GM19468 (cell line): Measurements from ENCODE around the gene LMOD1.
"Not testable (repeated sequence)": the region's sequence is repeated elsewhere in the genome, so short reads cannot be mapped to it uniquely, and the experiment has no call there.

Experiments
- ATAC-seq: cut with Tn5 transposase; IDR thresholded peaks from one replicate; pipeline ENCODE4 v1.9.1; 2021; ENCODE audit warnings: mild to moderate bottlenecking, moderate library complexity, moderate number of reproducible peaks; ENCODE audit not compliant: unreplicated experiment; ENCODE audit errors: extremely low read depth

LMOD1 gene

DNA sequence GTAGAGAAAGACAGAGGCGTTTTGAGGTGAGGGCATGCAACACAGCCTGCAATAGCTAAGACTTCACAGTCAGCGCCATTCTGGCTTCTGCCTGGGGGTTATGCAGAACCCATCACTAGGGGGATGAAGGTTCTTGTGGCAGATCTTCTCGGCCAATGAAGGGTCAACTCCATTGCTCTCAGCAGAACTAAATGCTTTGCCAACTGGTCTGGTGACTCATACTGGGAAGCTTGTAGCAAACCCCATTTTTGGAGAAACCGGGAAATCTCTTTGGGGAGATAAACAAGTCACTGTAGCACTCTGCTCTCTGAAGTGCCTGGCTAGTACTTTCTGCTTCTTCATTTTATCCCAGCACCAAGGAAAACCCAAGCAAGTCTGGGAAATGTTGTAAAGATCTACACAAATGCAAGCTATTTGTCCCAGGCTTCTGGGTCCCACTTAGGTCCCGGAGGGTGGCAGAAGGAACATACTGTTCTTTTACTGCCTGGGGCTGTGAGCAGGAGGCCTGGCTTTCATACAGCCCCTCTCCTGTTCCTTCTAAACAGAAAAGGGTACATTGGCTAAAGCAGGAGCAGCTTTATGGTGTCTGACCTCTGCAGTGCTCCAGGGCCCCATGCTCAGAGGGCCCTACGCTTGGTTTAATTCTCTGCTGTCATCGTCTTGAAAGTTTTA is 28.9 kb downstream of the LMOD1 start:
- no peak for ATAC-seq

DNA sequence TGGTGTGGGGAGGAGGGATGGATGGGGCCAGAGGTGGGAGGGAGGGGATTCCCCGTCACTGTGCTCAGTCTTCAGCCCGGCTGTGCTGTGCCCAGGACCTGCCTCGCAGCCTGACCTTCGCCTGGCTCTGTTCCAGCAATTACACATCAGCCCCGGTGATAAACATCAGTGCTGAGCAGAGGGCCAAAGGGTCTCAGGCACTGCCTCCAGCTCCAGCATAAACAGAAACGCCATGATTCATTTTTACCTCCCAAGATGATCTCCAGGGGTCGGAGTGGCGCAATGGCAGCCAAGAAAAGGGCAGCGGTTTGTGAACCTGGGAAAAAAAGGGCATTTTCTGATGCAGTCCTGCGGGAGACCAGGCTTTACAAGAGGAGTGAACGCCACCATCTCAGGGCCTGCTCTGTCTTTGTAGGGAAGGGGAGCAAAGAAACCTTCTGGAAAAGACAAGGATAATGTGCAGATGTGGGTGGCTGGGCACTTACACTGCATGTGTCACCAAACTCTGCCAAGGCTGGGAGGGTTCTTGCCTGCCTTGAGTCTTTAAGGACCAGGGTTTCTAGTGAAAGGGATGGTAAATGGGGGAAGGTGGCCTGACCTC is 29.6 kb downstream of the LMOD1 start:
- no peak for ATAC-seq

DNA sequence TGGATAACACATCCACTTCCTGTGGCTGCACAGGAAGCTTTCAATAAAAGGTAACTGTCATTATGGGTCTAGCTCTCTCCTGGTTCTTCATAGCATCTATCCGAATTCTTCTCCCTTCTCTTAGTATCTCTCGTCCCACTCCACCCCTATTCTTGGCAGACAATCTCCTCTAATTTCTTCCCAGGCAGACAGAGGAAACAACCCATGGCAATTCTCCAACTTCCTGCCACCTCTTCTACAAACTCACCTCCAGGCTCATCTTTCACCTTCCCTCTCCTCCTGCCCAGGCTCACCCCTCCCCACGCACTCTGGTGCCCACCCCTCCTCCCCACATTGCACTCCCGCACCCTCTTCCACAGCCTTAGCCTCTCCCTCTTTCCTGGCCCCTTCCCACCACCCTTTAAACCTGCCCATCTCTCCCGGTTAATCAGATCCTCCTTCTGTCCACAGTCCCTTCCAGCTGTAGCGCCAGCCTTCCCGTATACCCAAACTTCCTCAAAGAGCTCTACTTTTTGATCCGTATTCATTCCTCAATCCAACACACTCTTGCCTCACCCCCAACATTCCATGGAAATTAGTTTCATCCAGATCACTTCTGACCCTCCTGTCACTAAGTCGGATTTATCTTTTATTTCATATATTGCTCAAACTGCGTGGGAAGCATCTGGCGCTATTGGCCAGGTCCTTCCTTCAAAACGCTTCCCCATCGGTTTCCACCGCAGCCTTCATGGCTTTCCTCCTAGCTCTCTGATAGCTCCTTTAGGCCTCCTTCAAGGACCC is 31.7 kb downstream of the LMOD1 start:
- ATAC-seq: no peak

DNA sequence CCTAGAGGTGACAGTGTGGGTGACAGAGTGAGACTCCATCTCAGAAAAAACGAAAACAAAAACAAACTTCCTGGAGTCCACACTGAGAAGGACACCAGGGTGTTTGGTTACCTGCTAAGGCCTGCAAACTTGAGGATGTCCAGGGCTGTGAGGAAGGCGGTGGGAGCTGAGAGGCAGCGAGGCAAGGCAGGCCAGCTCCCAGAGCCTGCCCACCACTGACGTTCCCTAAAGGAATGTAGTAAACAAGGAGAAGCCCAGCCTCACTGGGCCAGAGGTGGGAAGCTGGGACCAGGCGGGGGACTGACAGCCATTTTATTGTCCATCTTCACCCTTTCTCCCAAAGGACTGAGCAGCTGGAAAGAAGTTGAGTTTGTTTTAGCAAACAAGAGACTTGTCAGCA is 33.5 kb downstream of the LMOD1 start:
- no peak for ATAC-seq

DNA sequence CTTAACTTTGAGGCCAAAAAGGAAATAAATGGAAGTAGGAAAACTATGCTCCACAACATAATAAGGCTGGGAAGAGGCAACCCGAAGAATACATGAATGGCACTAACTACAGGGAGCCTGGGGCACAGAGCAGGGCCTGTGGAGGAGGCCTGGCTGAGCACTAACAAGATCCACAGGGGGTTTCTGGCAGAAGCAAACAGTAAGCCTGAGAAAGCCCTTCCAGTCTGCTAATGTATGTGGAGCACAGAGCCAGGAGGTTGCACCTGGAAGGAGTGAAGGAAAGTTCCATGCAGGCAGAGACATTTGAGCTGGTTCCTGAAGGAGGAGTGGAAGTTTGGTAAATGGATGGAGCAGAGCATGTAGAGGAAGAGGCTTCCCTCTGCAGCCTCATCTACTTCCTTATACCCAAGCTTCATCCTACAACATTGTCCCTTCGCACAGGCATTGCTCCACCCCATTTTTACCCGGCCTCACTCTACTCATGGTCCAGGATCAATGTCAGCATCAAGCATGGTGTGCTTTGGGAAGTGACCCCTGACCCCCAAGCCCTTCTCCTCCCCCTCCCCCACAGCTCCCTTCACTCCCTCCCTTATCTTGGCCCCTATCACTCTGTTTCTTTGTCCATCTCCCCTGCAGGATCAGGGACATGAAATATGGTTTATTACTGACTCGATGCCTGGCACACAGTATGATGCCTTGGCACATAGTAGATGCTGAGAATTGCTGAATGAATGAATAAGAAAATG is 34.3 kb downstream of the LMOD1 start:
- no peak for ATAC-seq

DNA sequence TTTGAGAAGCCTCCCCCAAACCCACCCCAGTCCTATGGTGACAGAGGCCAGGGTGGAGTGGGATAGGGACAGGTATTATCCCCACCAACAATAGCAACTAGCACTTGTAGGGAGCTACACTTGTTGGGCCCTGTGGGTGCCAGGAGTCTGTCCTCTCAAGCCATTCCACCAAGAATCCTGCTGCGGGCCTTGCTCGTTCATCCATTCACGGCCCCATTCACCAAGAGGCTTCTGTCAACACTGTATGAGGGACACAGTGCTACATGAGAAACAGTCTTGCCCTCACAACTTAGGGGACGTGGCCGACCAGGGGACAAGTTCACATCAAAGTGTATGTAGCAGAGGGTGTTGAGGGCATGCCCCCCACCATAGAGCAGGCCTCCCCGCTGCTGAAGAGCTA is 38.7 kb downstream of the LMOD1 start:
- ATAC-seq: no peak

DNA sequence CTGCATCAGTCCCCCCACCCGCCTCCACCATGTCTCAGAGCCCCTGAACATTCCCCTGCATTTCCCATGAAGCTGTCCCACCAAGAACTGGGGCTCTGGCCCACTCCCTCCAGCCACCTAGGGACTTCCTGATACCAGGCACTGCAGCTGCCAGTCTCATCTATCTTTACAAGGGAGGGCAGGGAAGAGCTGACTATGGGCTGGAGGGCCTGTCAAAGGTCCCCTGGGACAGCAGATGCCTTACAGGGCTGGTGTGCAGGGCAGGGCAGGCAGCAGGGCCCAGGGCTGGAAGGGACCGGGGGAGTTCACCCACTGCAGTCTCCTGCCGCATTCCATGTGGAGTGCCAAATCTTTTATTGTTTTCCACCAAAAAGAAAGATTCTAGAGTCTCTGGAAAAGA is 40.0 kb downstream of the LMOD1 start:
- ATAC-seq: no peak

DNA sequence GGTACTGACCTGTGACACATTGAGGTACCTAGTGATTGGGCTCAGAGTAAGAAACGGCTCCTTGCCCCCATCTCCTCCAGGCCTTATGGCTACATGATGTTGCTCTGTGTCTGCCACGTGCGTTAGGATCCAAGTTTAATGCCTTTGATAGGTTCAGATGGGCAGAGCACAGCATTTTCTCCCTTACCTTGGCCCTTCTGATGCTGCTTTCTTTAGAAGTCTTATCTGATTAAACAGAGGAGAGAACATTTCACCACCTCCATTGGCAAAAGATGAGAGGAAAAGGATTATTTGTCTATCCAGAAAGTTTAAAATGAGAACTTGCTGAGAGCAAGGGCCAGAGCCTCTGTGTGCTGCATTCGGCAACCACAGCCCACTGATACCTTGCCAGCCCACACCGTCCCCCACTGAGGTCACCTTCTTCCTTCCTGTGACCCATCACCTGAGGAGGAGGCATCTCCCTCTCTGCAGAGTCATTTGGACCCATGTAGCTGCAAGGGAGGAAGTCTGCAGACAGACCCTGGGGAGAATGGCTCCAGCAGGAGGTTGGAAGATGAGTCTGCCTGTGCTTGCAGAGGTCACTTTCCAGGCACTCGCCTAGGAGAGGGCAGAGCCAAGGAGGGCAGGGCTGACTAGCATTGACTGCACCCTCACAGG is 41.0 kb downstream of the LMOD1 start:
- ATAC-seq: no peak

DNA sequence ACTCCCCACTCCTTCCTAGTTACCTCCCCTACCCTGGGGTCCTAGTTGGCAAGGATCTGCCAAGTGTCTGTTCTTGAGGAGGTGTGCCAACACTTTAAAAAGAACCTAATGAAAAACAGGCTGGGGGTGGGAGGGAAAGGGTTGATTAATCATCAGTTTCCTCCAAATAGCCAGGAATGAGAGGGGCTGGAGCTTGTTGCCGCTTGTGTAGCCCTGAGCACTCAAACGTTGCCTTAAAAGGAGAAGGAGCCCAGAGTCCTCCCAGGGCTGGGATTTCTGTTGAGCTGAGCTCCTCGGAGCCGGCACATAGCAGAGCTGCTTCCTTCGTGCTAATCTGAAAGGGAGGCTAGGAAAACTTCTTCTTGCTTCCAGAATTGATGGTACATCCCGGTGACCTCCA is 41.8 kb downstream of the LMOD1 start:
- no peak for ATAC-seq

DNA sequence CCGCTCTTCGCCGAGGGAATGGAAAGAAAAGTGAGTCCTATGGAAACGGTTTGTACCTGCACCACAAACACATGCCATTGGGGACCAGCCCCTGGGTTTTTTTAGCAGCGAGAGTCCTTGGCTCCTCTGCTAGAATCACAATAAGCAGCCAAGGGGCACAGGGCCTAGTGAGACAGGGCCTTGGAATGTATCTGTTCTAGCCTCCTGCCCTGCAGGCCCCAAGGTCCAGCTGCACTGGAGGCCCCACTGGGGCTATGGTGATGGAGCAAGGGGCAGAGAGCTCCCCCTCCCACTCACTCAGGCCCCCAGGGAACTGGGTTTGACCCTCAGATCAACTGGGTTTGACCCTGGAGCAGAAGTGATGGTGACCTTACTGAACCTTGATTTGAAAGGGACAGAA is 43.2 kb downstream of the LMOD1 start:
- no peak for ATAC-seq

DNA sequence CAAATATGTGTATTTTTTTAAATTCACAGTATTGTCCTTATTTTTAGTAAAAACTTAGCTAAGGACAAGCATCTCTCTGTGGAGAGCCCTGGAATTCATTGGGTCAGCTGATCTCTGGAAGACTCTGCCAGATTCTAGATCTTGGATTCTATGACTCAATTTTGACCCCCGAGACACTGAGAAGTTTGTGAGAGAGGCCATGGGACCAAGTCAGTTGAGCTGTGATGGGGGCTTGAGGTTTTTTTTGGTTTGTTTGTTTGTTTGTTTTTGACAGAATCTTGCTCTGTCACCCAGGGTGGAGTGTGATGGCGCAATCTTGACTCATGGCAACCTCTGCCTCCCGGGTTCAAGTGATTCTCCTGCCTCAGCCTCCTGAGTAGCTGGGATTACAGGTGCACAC is 44.1 kb downstream of the LMOD1 start:
- ATAC-seq: no peak

DNA sequence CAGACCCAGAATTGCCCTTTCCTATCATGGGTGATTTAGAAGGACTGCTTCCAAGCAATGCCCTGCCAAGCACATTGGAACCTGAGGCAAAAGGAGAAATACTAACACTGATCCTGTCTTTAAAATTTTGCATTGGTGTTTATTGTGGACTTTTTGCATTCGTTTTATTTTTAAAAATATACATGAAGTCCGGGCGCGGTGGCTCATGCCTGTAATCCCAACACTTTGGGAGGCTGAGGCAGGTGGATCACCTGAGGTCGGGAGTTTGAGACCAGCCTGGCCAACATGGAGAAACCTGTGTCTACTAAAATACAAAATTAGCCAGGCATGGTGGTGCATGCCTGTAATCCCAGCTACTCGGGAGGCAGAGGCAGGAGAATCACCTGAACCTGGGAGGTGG is 45.3 kb downstream of the LMOD1 start:
- not testable (repeated sequence) for ATAC-seq

DNA sequence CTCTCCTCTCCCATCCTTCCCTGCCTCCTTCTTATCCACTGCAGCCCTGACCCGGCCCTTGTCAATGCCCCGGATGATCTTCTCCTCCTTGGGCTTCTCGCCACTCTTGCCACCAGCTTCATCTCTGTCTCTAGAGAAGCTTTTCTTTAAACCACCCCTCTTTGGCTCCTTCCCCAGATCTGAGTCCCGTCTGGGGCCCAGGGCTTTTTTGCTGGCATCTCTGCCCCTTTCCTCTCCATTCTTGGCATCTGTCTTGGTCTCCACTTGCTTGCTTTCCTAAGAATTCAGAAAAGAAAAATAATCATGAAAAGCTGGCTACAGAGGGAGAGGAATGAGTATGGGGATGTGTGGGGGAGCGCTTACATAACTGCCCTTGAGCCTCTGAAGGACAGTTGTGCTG is 45.9 kb downstream of the LMOD1 start:
- no peak for ATAC-seq

DNA sequence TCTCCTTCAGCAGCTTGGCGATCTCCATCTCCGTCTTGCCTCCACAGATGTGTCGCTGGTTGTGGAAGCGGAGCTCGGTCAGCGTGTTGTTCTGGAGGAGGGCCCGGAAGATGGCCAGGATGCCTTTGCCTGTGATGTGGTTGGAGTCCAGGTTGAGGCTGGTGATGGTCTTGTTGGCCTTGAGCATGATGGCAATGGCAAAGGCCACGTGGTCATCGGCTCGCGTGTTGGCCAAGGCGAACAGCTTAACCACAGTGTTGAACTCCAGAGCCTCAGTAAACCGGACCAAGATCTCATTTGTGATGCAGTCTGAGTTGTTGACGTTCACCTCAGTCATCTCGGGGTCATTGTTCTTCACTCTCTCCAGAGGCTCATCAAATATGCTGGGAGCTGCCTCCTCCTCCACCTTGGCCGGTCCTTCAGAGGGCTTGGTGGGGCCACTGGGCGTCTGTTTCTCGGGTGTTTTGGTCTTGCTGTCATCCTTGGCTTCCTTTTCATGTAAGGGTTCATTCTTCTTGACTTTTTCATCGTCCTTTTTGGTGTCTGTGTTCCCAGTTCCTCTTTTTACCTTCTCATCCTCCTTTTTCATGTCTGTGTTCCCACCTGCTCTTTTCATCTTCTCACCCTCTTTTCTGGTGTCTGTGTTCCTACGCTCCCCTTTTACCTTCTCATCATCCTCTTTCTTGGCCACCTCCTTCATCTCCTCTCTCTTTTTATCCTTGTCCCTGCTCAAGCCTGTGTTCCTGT is 46.5 kb downstream of the LMOD1 start:
- no peak for ATAC-seq

DNA sequence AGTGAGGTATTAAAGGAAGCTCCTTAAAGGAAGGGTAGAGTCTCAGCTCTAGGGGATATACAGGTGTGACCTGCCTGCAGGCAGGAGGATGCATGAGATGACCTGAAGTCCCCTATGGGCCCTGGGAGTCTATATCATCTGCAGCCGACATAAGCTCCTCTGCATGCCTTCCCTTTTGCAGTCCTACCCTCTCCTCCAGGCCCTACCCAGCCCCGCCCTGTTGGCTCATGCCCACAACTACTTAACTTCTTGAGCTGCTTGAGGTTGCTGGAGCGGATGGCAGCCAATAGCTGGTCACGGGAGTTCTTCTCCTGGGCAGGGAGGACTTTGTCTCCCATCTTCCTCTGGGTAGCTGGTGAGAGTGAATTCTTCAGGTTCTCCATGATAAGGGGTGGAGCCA is 47.4 kb downstream of the LMOD1 start:
- ATAC-seq: no peak

DNA sequence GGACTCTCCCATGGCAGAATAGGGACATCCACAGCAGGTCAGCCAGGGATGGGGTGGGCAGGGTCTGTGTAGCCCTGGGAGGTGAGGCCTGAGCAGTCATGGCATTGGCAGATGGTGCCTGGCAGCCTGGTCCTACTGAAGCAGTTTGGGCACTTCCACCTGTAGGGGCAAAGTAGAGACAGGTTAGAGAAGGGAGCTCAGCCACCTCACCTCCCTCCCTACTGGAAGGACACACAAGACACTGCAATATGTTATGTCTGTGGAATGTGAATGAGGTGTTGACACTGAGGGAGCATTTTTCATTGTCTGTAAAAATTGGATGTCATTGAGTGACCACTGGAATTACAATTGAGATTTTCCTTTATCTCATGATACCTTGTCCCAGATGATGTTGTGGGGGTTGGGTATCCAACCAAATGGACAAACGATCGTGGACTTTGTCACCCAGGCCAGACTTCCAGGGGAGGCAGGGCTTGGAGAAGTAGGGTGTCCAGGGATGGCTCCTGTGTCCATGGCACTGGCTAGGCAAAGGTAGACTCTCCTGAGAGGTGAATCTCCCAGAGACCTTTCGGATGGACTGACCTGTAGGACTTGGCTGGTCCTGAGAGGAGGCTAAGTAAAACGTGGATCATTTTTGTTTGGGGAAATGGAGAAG is 48.0 kb downstream of the LMOD1 start:
- ATAC-seq: no peak

DNA sequence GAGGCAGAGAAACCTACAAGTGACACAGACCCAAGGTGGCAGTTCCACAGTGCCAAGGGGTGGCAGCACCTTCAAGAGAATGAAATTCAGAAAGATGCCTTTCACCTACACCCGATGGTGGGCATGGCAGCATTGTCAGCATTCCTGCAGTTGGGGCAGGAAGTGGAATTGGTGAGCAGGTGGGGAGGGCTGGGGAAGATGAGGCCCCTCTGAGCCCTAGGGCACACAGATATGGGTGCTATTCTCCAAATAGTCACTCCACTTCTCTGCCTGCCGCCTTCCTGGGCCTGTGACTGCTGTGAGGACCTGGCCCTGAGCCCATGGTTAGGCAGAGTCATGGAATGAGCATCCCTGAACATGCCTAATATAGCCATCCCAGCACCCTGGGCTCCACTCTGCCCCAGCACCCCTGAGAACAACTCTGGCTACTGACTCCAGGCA is 49.4 kb downstream of the LMOD1 start:
- no peak for ATAC-seq

DNA sequence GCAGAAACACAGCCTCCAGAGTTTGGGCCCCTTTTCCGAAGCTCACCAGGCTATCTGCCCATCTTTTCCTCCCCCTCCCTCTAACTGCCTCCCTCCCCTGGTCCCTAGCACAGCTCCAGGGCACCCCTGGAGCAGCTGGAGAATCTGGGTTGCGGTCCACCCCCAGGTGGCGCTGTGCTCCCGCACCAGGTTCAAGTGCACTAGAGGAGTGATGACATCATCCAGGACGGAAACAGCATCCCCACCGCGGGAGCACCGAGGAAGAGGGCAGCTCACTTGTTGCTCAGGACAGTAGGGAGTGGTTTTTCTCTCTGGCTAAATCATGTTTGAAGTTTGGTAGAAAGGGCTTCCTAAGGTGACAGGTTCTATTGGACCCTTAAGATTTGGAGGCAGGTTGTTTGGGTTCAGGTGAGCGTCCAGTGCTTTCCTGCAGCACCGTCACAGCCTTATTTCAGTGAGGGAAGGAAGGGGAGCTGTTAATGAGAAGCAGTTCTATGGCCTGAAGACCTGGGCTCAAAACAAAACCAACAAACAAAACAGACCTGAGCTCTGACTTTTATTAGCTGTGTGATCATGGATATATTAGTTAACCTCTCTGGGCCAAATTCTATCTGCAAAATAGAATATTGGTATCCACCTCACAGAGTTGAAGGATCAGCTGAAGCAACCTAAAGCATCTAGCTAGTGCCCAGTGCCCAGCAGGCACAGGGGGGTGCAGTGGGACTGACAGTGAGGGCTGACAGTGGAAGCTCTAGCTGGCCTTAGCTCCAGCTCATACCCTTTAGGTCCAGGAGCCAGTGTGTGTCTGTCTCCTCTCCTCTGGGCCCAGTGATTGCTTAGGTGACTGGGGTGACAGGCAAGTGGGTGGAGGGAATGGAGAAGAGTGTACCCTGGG is 50.2 kb downstream of the LMOD1 start:
- ATAC-seq: peak; percentile 63
